HT1080 (cell line): Measurements from ENCODE around the gene KRT6B. TPM values are rescaled to one million over a fixed set of nuclear protein-coding genes. Genes with fewer than 3 reads are reported as not detected.
"Not testable (repeated sequence)": the region's sequence is repeated elsewhere in the genome, so short reads cannot be mapped to it uniquely, and the experiment has no call there.

Experiments
- DNase-seq: peaks from one replicate; pipeline ENCODE4 v3.0.0-alpha.2; 2015; ENCODE audit warnings: low read depth
- polyA plus RNA-seq, 2 experiments: library from polyadenylated mRNA; depleted of rRNA; stranded (reverse); fragments of >200 nt; gene quantifications; 2 replicates each; pipeline ENCODE4 v1.2.3, GENCODE V29; 2015
- total RNA-seq: library from RNA; depleted of rRNA; stranded (reverse); fragments of >200 nt; shearing (Covaris generic); gene quantifications from 2 replicates; pipeline ENCODE4 v1.2.3, GENCODE V29; 2014; rRNA removed

The KRT6B gene
- total RNA-seq, result not detected in 2 replicates
- not detected in 2 replicates for polyA plus RNA-seq (2015; cell fraction: cytosol; rRNA removed)
- polyA plus RNA-seq (2015; cell fraction: nucleus; rRNA removed), result not detected in 2 replicates

DNA sequence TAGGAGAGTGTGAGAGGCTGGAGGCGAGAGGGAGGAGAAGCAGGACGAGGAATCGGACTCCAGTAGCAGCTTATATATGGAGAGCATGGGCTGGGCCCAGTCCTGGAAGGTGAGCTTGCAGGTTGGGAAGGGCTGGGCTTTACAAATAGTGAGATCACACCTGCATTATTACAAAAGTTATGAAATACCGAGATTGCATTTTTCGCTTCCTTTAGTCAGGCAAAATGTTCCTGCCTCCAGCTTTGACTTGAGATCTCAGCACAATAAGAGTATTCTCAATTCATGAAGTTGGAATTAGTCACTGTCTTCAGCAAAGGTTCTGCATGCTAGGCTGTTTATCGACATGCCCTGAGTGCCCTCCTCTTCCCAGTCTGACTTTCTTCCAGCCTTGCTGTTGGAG, at the start of gene KRT6B:
TSS of gene KRT6B (minus strand) at position 46 of the 400 bp plus-strand sequence. CDS start 68 bp downstream, outside the sequence.
- no peak for DNase-seq

DNA sequence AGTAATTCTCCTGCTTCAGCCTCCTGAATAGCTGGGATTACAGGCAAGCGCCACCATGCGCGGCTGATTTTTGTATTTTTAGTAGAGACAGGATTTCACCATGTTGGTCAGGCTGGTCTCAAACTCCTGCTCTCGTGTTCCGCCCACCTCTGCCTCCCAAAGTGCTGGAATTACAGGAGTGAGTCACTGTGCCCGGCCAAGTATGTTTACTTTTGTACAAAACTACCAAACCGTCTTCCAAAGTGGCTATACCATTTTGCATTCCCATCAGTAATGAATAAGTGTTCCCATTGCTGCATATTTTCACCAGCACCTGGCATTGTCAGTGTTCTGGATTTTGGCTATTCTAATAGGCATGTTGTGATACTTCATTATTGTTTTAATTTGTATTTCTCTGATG, 49.5 kb upstream of the KRT6B start:
- no peak for DNase-seq

DNA sequence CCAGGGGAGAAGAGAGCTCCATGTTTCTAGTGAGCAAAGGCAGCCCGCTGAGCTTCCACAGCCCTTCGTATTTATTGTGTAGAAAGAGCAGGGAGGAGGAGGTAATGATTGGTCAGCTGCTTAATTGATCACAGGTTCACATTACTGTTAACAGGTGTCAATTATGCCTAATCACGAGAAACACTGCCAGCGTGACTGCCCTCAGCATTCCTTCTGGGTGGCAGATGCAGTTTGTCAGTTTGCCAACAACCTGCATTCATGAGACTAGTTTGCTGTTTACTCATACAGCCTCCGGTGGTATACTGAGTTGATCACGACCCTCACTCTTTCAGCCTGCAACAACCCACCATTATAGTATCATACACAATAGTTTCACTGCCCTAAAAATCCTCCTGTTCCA, 48.6 kb upstream of the KRT6B start:
- DNase-seq, result not testable (repeated sequence)

DNA sequence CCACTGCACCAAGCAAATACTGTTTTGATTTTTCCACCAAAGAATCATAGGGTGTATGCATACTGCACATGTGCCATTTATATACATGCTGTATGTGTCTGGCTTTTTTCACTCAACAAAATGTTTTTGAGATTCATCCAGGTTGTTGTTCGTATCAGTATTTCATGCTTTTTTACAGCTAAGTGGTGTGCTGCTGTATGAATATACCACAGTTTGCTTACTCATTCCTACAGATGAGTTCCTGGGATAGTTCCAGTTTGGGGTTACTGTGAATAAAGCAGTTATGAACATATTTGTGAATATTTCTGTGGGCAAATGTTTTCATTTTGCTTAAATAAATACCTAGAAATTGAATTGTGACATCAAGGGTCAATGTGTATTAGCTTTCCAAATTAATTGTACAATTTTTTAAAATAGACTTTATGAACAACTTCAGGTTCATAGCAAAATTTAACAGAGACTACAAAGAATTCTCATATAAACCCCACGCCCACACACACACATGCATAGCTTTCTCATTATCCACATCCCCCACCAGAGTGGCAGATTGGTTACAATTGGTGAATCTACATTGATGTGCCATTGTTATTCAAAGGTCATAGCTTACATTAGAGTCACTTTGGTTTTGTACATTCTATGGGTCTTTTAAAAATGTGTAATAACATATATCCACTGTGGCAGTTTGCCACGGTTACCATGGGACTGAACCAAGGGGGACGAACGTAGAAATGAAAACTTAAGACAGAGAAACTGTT, 48.0 kb upstream of the KRT6B start:
- DNase-seq, result no peak

DNA sequence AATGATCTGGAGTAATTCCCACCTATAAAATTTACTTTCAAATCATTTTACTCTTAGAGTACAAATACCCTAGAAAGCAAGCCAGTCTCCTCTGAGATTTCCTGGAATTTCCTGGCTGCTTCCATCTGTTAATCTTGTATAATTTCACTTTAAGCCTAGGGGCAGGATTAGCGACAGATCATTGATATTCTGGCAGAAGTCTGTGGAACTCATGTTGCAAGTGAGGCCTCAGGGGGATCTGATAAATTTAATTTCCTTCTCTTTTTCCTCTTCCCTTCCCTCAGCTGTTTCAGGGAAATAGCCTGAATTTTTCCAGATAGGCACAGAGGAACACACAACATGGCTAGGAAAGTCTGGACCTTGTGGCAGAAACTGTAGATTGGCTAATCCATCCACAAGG, 47.0 kb upstream of the KRT6B start:
- DNase-seq, result no peak

DNA sequence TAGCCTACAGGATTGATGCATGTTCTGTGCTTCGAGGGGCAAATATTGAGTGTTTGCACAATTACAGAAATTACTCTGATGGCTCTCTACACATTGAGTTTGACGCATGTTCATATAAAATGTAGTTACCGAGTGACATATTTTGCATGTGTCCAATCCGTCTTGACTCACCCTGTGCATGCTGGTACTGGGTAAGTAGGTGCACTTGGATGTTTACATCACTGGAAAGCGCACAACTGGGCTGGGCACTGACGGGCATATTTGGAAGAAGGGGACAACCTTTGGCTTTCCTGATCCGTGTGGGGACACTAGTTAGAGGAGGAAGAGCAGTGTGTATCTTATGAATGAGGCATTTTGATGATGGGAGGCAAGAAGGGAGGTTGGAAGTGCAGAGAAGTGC, 46.0 kb upstream of the KRT6B start:
- no peak for DNase-seq

DNA sequence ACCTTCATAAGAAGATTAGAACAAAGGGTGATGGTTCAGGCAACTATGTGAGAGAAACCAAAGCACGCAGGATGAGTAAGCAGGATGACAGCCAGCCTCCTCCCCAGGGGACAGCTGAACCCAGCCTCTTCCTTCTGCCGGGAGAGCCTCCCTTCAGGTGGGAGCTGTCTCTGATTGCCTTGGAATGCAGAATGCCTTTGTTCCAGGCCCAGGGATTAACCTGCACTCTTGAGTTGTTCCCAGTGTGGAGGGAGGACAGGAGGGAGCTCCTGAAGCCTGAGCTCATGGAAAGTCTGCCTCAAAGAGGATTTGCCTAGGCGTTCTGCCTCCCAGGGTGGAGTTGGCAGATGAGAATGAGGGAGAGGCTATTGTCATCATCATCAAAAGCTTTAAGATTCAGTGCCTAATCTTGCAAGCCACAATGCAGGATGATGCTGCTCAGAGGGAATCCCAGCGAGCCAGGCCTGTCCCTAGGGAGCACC, 44.7 kb upstream of the KRT6B start:
- DNase-seq, result peak; percentile 76

DNA sequence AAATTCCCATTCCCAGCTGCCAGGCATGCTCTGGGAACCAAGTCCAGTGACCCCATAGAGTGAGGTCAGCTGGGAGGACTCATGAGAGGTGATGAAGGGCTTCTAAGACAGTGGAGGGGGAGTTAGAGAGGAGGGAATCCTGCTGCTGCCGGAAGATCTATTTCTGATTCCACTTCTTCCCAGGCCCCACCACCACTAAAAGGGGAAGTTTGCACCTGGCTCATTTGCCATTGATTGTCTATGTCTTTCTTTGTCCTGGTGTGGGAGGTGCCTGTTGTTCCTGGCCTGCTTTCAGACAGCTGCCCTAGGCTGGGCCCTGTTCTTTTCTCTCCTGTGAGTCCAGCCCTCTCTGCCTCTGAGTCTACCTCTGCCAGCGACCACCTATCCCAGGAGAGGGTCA, 44.1 kb upstream of the KRT6B start:
- no peak for DNase-seq

DNA sequence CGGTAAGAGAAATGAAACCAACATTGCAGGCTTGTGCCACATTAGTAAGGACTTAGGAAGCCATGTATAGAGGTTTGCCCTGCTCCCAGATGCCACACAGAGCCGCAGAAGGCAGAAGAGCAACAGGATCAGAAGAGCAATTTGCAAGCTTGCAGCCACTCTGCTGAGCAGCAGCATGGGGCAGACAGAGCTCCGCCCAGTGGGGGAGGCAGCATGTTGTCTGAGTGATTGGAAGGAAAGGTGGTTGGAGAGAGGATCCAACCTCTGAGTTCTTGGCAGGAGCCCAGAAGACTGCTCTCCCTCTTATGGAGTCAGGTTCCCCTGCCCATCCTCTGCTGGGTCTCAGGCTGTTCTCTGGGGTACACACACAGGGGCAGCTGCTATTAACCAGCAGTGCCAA, 43.4 kb upstream of the KRT6B start:
- DNase-seq, result peak; percentile 35

DNA sequence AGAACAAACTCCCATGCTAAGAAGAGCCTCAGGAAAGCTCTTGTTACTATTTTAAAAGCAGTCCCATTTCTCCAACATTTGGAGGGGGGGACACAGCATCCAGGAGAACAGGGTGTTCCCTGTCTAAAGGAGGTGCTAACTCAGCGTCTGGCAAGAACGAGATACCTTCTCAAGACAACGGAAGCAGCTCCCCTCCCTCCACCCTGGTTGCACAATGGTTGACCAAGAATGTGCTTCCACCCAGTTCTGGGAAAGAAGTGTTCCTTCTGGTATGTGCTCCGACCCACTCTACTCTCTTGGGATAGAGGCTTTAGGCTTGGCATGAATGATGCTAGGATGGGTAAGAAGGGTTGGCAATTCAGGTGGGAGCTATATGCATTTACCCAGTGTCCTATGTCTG, 42.6 kb upstream of the KRT6B start:
- DNase-seq, result peak; percentile 5

DNA sequence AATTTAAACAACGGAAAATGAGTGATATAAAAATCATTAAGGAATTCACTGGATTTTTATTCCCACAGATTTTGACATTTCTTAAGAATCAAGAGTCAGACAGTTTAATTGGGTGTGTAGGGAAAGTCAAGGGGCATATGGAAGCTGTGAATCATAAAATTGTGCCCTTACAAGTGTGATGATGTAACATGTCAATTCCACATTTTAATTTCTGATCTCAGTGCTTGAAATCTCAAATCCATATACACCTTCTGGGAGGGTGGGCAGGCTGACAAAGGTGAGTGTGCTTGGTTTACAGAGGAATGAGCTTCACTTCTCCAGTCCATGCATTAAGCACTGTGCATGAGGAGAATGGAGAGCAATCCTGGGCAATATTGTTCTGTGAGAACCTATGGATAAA, 42.2 kb upstream of the KRT6B start:
- DNase-seq, result no peak

DNA sequence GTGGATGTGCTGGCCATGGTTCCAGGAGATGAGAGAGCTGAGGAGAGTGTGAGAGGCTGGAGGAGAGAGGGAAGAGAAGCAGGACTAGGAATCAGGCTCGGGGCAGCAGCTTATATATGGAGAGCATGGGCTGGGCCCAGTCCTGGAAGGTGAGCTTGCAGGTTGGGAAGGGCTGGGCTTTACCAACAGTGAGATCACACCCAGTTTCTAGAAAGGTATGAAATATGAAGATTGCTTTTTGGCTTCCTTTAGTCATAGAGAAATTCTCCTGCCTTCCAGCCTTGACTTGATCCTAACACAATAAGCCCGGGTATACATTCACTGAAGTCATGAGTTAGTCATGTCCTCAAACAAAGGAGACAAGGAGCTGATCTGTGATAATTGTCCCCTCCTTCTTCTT, 41.2 kb upstream of the KRT6B start, which contains the start of gene KRT6A:
TSS of gene KRT6A (minus strand) at position 86 of the 400 bp plus-strand sequence. CDS start at position 17, 69 bp downstream.
- DNase-seq, result no peak

DNA sequence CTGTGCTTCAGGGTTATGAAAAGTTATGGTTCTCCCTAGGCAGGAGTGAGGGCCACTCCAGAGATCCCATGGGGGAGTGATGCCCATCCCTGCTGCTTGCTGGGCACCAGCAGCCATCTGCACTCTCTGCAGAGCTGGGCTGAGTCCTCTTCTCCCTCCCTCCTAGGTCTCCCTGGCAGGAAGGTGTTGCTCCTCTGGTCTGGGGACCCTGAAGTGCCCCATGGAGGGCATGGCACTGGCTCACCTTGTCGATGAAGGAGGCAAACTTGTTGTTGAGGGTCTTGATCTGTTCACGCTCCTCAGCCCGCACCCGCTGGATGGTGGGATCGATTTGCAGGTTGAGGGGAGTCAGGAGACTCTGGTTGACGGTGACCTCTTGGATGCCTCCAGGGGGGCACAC, 40.5 kb upstream of the KRT6B start:
- DNase-seq, result not testable (repeated sequence)

DNA sequence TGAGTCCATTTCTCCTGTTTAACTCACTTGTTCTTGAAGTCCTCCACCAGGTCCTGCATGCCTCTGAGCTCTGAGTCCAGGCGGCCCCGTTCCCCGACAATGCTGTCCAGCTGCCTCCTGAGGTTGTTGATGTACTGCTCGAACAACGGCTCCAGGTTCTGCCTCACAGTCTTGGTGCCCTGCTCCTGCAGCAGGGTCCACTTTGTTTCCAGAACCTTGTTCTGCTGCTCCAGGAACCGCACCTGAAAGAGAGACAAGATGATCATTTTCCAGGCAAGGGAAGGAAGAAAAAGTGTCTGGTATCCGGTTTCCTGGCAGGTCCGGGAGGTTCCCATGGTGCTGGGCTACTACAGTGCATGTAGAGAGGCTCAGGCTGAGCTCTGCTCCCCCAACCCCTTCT, 39.5 kb upstream of the KRT6B start:
- DNase-seq, result not testable (repeated sequence)

DNA sequence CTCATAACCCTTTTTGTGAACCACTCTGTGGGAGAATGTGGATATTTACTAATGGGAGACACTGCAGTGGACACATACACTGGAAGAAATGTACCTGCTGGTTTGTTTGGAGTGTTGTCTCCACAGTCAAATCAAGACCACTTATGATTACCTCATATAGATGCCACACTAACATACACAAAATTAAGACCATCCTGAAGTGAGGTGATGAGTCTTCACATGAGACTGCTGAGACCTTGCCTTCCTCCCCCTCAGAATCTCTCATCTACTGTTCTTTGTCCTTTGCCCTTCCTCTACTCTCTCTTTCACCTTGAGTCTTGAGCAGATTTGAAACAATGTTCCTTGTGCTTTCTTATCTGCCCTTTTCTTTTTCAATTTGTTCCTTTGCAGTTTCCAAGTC, 36.8 kb upstream of the KRT6B start:
- DNase-seq, result no peak

DNA sequence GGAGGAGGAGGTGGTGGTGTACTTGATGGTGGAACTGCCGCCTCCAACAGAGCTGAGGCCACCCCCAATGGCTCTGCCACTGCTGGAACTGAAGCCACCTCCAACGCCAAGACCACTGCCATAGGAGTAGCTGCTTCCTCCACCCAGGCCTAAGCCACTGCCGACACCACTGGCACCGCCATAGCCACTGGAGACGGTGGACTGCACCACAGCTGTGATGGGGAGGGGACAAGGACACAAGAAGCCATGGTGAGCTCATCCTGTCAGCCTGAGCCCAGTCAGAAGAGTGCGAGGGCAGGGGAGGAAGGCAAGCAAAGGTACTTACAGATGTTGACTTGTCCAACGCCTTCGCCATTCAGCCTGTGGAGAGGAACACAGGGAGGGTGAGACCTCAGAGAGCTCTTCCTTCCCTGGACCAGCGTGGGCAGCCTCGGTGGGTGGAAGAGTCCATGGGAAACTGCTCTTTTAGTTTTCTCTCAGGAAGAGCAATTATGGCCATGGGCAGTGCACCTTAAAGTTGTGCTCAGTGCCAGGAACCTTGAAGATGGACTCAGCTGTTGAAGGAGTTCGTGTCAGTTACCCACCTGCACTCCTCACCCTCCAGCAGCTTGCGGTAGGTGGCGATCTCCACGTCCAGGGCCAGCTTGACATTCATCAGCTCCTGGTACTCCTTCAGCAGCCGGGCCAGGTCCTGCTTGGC, 35.9 kb upstream of the KRT6B start:
- not testable (repeated sequence) for DNase-seq

DNA sequence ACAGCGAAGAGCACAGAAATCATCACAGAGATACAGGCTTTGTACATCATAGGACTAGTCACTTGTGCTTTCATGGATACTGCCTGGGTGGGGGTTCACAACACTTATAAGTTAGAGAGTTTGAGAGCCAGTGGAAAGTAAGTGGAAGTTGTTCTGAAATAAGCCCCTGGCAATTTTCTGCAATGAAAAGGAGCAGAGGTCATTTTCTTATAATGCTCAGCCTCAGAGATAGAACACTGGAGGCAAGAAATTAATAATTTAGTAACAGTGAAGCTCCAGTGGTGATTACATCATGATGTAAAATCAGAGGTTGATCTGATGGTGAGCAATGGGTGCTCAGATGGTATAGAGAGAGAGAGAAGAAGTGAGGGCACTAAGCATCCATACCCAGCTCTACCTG, 35.3 kb upstream of the KRT6B start:
- no peak for DNase-seq

DNA sequence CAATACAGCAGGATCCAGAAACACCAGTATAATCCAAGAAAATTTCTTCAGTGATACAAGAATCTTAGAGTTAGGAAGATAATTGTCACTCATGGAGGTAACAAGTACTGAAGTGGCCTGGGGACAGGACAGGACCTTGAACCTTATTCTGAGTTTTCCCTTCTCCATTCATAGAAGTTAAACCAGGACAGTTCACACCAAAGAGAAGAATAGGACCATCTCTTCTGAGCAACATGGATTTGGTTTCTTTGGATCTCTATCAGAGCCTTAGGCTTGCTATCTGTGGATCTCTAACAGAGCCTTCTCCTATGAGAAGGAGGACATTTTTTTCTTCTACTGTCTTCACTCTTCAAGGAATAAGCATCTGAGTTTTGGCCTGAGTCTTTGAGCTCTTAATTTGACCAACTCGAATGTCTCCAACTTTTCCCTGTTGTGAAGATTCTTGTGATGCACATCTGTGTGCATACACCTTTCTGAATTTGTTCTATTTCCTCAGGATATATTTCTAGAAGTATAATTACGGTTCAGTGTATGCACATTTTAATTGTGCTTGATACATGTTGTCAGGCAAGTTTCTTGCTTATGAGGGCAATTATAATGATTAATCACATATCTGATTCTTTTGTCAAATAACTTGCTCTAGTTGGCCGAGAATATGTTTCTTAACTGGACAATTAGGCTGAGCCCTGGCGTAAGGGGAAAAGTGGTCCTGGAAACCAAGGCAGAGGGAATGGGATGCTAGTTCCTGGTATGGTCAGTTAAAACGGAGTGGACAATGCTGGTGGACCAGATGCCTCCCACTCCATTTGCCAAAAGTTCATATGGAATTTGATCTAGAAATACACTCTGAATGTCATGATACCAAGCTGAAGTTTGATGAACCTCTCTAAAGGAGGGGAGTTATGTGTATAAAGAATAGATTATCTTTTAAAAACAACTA, 34.5 kb upstream of the KRT6B start:
- no peak for DNase-seq

DNA sequence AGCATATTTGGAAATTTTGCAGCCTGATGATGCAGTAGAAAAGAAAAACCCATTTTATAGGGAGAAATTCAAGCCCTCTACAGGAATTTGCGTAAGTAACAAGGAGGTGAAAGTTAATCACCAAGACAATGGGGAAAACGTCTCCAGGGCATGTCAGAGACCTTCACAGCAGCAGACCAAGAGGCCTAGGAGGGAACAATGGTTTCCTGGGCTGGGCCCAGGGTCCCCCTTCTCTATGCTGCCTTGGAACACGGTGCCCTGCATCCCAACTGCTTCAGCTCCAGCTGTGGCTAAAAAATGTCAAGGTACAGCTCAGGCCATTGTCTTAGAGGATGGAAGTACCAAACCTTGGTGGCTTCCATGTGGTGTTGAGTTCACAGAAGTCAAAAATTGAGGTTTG, 28.1 kb upstream of the KRT6B start:
- DNase-seq, result no peak

DNA sequence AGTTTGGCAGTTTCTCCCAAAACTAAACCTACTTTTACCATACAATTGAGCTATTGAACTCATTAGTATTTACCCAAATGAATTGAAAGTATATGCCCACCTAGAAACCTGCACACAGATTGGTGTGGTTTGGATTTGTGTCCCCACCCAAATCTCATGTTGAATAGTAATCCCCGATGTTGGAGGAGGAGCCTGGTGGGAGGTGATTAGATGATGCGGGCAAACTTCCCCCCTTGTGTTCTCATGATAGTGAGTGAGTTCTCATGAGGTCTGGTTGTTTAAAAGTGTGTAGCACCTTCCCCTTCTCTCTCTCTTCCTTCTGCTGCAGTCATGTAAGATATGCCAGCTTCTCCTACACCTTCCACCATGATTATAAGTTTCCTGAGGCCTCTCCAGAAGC, 25.7 kb upstream of the KRT6B start:
- no peak for DNase-seq

DNA sequence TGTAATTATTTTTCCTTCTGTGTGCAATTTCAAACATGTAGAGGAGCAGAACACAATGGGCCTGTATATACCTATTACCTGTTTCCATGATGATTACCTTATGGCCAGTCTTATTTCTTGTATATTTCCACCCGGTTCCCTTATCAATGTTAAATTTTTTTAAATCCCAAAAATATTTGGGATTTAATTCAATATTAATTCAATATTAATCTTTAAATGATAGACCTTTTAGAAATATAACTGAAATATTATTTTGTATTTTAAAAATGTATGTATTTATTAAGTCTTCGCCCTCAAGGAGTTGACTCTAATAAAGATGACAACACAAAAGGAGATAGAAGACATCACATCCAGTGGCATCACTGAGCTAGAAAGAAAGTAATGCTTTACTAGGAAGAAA, 22.3 kb upstream of the KRT6B start:
- DNase-seq, result no peak
